Upper lobe of left lung (tissue), 4 donors: ENCODE measurements around the gene MAST4.

Experiments used
- POLR2AphosphoS5 ChIP-seq, 2 donors: sonication (generic); formaldehyde crosslinking; IDR thresholded peaks; one replicate each; pipeline ENCODE4 v1.5.1; 2017; ENCODE audit warnings: antibody characterized with exemption in 2 of 2
- TF ChIP-seq, protein P1 (sequence below), 6 experiments: fragments of 450-650 bp in 4 of 6; fragments of 200-600 bp in 2 of 6; sonication (generic) in 2 of 6; IDR thresholded peaks; one replicate each; pipeline ENCODE4 v1.5.1; 2016 to 2019; ENCODE audit warnings: antibody characterized with exemption in 6 of 6

DNA sequence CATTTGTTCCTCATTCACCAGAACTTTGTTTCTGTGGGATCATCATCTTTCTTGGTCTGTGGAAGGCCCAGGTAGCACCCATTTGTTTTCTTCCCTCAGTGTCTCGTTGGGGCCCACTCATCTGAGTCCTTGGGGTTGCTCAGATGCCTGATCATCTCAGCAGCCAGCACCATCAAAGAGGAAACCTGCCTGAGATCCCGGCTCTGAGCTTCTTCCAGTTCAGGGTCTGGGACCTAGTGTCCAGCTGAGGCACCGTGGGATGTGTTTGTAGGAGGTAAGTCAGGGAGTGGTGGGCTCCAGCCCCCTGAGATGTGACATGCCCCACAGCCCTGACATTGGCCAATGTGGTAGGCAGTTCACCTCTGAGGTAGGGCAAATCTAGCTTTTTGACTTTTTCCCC, 609.8 kb downstream of the MAST4 start:
- TF ChIP-seq, protein P1, sequence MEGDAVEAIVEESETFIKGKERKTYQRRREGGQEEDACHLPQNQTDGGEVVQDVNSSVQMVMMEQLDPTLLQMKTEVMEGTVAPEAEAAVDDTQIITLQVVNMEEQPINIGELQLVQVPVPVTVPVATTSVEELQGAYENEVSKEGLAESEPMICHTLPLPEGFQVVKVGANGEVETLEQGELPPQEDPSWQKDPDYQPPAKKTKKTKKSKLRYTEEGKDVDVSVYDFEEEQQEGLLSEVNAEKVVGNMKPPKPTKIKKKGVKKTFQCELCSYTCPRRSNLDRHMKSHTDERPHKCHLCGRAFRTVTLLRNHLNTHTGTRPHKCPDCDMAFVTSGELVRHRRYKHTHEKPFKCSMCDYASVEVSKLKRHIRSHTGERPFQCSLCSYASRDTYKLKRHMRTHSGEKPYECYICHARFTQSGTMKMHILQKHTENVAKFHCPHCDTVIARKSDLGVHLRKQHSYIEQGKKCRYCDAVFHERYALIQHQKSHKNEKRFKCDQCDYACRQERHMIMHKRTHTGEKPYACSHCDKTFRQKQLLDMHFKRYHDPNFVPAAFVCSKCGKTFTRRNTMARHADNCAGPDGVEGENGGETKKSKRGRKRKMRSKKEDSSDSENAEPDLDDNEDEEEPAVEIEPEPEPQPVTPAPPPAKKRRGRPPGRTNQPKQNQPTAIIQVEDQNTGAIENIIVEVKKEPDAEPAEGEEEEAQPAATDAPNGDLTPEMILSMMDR (IDR thresholded peaks at IDR 0.05), result no peak
- TF ChIP-seq POLR2AphosphoS5 (IDR thresholded peaks at IDR 0.05), result no peak
